ENCODE measurements around the gene DNAJC4.

Gene DNAJC4

DNA sequence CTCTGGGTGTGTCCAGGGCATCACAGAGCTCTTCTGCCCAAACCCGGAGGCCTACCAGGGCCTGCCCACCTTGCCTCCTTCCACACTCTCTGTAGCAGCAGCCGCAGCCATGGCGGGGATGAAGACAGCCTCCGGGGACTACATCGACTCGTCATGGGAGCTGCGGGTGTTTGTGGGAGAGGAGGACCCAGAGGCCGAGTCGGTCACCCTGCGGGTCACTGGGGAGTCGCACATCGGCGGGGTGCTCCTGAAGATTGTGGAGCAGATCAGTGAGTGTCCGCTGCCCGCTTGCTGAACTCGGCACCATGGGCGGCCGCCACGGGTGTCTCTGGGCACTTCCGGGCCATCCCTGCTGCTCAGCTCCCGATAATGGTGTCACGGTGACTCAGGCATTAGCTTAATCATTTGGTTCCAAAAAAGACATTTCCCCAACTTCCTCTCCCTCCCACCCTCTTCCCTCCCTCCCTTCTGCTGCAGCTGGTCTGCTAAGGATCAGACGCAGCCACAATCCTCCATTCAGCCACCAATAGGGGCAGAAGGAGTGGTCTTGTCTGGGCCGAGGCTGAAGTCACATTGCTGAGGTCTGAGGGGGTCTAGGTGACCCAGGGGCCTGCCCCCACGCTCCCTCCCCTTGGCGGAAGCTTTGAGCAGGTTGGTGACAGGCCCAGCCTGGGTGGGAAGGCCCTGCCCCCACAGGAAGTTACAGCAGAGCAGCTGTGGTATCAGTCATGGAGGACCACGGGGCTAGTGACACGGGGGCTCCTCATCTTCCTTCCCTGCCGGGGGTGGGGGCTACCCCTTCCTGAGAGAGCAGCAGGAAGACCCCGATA is 22.9 kb upstream of the DNAJC4 start:
- in situ Hi-C loops (cut with HindIII; ENCODE audit: low pct_ligation_motif_present, low pct_unique_long_range_greater_than_20kb, low sequenced_read_pairs): no loop called here
- no peak for DNase-seq

DNA sequence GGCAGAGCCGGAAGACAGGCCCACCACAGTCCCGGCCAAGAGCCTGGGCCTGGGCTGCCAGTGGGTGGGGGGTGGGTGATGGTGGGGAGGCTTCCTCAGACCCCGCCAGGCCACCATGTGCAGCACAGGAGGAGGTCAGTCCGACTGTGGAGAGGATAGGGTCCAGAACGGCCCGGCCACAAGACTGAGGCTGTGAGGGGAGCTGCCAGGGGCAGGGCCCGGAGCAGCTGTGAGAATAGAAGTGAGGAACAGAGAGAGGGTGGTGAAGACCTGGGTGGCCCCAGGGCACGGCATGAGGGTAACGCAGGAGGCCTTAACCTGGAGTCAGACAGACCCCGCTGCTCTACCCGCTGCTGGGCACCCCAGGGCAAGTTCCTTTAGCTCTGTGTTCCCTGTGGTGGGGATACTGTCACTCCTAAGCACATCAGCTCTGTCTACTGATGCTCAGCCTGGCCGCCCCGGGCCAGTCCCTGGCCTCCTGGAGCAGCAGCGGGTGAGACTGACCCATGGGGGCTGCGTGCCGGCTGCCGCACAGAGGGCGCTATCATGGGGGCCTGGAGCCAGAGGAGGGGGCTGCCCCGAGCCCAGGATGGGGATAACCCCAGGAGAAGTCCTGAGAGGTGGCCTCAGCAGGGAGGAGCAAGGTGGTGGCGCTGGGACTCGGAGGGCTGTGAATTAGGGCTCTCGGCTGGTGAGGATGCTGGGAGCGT is 22.1 kb upstream of the DNAJC4 start:
- no peak for DNase-seq
- in situ Hi-C loops (cut with HindIII; ENCODE audit: low pct_ligation_motif_present, low pct_unique_long_range_greater_than_20kb, low sequenced_read_pairs): no loop called here

DNA sequence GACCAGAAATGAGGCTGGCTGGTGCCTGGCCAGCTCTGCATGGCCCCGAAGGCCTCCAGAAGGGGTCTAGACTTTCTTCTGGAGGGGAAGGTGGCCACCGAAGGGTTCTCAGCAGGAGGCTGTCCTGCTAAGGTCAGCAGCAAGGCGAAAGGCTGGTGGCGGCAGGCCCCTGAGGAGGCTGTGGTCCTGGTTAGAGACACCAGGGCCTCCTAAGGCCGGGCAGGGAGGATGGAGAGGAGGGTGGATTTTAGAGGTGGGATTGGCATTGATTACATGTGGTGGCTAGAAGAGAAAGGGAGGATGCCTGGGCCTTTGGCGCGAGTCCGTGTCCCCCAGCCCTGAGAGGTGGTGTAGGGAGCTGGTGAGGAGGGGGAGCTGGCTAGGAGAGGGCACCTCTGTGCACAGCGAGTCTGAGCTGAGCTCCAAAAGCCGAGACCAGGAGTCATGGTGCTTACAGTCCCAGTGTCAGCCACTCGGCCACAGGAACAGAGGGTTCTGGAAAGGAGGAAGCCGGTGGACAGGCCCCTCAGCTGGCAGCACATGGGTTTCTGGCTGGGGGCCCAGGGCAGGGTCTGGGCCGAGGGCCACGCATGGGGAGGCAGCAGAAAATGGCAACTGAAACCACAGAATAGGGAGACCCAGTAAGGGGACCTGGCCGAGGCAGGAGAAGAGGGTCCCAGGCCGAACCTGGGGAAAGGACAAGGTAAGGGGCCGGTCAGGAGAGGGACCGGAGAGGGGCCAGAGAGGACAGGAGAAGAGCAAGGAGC is 21.4 kb upstream of the DNAJC4 start:
- DNase-seq: no peak
- in situ Hi-C loops (cut with HindIII; ENCODE audit: low pct_ligation_motif_present, low pct_unique_long_range_greater_than_20kb, low sequenced_read_pairs): no loop called here

DNA sequence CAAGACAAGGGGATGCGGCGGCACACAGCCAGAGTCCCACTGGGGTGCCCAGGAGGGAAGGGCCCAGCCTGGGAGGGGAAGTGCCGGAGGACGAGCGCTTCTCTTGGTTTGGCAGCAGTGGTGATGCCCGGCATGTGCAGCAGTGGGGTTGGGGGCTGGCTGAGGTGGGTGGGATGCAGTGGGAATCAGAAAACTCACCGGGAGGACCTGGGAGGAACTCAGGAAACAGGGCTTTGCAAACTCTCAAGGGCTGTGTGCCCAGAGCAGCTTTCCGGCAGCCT is 20.8 kb upstream of the DNAJC4 start:
- DNase-seq: no peak
- in situ Hi-C loops (cut with HindIII; ENCODE audit: low pct_ligation_motif_present, low pct_unique_long_range_greater_than_20kb, low sequenced_read_pairs): no loop called here

GRCh38 chr11:64210301-64211020 is 19.9 kb upstream of the DNAJC4 start:
- no peak for DNase-seq
- in situ Hi-C loops (cut with HindIII; ENCODE audit: low pct_ligation_motif_present, low pct_unique_long_range_greater_than_20kb, low sequenced_read_pairs): no loop called here

GRCh38 chr11:64211181-64211872 is 19.0 kb upstream of the DNAJC4 start:
- DNase-seq: no peak
- in situ Hi-C loops (cut with HindIII; ENCODE audit: low pct_ligation_motif_present, low pct_unique_long_range_greater_than_20kb, low sequenced_read_pairs): no loop called here

- DNase-seq: no peak
- in situ Hi-C loops (cut with HindIII; ENCODE audit: low pct_ligation_motif_present, low pct_unique_long_range_greater_than_20kb, low sequenced_read_pairs): no loop called here
These were observed 13.5 kb upstream of the DNAJC4 start for GRCh38 chr11:64216879-64217278.

GRCh38 chr11:64218628-64219353 is 11.6 kb upstream of the DNAJC4 start:
- in situ Hi-C loops (cut with HindIII; ENCODE audit: low pct_ligation_motif_present, low pct_unique_long_range_greater_than_20kb, low sequenced_read_pairs): no loop called here
- no peak for DNase-seq

- no peak for DNase-seq
- in situ Hi-C loops (cut with HindIII; ENCODE audit: low pct_ligation_motif_present, low pct_unique_long_range_greater_than_20kb, low sequenced_read_pairs): no loop called here
These were observed 11.0 kb upstream of the DNAJC4 start for GRCh38 chr11:64219354-64219684.

- in situ Hi-C loops (cut with HindIII; ENCODE audit: low pct_ligation_motif_present, low pct_unique_long_range_greater_than_20kb, low sequenced_read_pairs): no loop called here
- no peak for DNase-seq
These were observed 10.6 kb upstream of the DNAJC4 start for GRCh38 chr11:64219755-64220154.

- in situ Hi-C loops (cut with HindIII; ENCODE audit: low pct_ligation_motif_present, low pct_unique_long_range_greater_than_20kb, low sequenced_read_pairs): no loop called here
- no peak for DNase-seq
These were observed 10.1 kb upstream of the DNAJC4 start for GRCh38 chr11:64220271-64220670.

DNA sequence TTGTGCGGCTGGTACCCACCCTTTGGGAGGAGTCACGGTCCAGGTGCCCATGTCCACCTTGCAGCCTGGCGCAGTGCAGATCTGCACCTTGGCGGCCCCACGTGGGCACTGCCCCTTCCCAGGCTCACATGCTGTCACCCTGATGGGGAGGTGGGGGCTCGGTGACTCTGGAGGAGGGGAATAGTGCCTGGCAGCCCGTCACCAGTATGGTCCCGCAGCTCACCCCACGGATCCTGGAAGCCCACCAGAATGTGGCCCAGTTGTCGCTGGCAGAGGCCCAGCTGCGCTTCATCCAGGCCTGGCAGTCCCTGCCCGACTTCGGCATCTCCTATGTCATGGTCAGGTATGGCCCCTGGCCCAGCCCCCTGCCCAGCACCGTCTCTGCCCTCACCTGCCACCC is 9.6 kb upstream of the DNAJC4 start:
- in situ Hi-C loops (cut with HindIII; ENCODE audit: low pct_ligation_motif_present, low pct_unique_long_range_greater_than_20kb, low sequenced_read_pairs): no loop called here
- DNase-seq: no peak

DNA sequence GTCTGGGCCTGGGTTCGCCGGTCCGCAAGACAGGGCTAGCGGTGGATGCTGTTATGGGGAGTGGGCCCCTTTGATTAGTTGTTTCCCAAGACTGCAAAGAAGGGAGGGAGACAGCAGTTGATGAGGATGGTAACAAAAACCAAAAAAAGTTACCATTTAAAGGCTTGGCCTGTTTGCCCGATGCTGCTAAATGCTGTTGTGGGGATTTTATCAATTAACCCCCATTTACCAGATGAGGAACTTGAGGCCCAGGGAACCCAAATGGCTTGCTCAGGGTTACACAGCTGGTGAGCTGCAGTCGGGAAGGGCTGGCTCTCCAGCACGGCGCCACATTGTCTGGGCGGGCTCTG is 7.7 kb upstream of the DNAJC4 start:
- in situ Hi-C loops (cut with HindIII; ENCODE audit: low pct_ligation_motif_present, low pct_unique_long_range_greater_than_20kb, low sequenced_read_pairs): no loop called here
- no peak for DNase-seq

DNA sequence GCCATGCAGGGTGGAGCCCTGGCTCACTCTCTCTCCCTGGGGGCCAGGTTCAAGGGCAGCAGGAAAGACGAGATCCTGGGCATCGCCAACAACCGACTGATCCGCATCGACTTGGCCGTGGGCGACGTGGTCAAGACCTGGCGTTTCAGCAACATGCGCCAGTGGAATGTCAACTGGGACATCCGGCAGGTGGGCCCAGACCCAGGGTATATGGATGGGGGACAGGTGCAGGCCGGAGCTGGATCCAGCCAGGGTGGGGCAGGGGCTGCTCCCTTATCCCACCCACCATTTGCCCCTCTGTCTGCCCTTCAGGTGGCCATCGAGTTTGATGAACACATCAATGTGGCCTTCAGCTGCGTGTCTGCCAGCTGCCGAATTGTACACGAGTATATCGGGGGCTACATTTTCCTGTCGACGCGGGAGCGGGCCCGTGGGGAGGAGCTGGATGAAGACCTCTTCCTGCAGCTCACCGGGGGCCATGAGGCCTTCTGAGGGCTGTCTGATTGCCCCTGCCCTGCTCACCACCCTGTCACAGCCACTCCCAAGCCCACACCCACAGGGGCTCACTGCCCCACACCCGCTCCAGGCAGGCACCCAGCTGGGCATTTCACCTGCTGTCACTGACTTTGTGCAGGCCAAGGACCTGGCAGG is 7.2 kb upstream of the DNAJC4 start:
- DNase-seq: no peak
- in situ Hi-C loops (cut with HindIII; ENCODE audit: low pct_ligation_motif_present, low pct_unique_long_range_greater_than_20kb, low sequenced_read_pairs): no loop called here

DNA sequence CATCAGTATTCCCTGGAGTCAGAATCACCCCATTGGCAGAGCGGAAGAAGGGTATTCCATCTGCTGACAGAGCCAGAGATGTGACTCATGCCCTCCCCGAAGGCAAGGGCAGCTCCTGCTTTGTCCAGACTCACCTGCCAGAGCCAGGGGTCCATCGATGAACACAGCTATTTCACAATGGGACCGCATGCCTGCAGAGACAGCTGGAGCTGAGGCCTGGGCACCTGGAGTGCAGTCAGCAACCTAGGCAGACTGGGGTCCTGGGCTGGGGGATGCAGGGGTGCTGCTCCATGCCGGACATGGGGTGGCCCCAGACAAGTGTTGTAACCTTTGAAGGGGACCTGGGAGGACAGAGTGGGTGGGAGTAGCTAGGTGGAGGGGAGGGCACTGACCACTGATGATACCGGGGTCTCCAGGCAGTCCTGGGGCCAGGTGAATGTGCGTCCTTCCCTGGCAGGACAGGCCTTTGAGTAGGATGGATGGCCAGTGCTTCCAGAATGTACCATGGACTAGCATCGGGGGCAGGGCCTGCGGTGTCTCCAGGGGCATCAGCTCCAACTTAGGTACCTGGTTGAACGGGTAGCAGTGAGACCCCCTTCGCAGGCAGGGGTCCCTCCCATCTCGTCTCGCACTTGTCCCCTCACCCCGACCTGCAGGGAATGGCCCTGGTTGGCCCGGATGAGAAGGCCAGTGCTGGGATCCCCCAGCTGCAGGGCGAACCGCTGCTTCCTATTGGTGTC is 6.0 kb upstream of the DNAJC4 start:
- in situ Hi-C loops (cut with HindIII; ENCODE audit: low pct_ligation_motif_present, low pct_unique_long_range_greater_than_20kb, low sequenced_read_pairs): no loop called here
- no peak for DNase-seq

DNA sequence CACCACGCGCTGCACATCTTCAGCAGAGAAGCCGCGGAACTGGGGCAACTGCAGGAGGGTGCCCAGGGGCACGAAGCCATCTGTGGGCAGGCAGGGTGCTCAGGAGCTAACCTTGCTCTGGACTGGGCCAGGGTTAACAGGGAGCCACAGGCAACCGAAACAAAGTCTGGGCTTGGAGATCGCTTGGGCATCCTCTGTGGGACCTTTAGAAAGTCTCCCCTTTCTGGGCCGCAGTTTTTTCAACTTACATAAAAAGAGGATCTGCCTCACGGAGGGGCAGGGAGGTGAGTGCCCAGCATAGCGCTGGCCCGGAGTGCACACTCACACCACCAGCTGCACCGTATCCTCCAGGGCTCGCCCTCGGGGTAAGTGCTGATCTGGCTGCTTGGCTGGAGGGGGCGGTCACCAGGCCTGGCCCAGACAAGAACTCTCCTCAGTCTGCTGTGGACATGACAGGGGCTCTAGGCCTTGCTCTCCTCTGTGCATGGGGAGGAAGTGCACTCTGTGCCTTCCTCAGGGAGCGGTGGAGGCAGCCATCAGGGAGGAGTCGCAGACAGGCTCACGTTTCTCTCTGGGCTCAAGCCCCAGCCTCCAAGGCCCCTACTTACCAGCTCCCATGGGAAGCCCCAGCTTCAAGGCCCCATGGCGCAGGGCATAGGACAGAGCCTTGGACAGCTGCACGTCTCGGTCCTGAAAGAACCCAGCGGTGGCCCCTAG is 5.3 kb upstream of the DNAJC4 start:
- in situ Hi-C loops (cut with HindIII; ENCODE audit: low pct_ligation_motif_present, low pct_unique_long_range_greater_than_20kb, low sequenced_read_pairs): no loop called here
- no peak for DNase-seq

Data from ACHN (cell line).